HL-60 (cell line): ENCODE results near the gene H1-8.

Experiments used
- DNase-seq, 2 experiments: peaks; one replicate each; pipeline ENCODE4 v3.0.0-alpha.2; 2010 to 2020; ENCODE audit warnings: low read depth in 1 of 2, low spot score in 1 of 2
- H3K27ac ChIP-seq: fragments of 250-450 bp; sonication (Bioruptor Pico); replicated peaks from 2 replicates; pipeline ENCODE4 v1.5.1; 2020; ENCODE audit warnings: mild to moderate bottlenecking, moderate library complexity
- H3K27me3 ChIP-seq: fragments of 250-450 bp; sonication (Bioruptor Pico); 2 replicates; pipeline ENCODE4 v1.5.1; 2021; ENCODE audit warnings: mild to moderate bottlenecking, moderate library complexity; ENCODE audit not compliant: insufficient read depth, poor library complexity, severe bottlenecking
- H3K4me3 ChIP-seq: replicated peaks from 2 replicates; pipeline ENCODE4 v1.5.1; 2011; ENCODE audit warnings: mild to moderate bottlenecking, control low read depth, low read length; ENCODE audit not compliant: insufficient read depth
- CTCF ChIP-seq: IDR thresholded peaks from one replicate; pipeline ENCODE4 v1.5.1; 2011; ENCODE audit warnings: low read length, control low read depth, inconsistent platforms; ENCODE audit not compliant: insufficient read depth
- GABPA ChIP-seq: IDR thresholded peaks from 2 replicates; pipeline ENCODE4 v1.6.1; 2012; ENCODE audit warnings: low read depth
- POLR2AphosphoS5 ChIP-seq: IDR thresholded peaks from 2 replicates; pipeline ENCODE4 v1.6.1; 2012; ENCODE audit warnings: low read depth
- REST ChIP-seq: IDR thresholded peaks from 2 replicates; pipeline ENCODE4 v1.6.1; 2012; ENCODE audit warnings: low read depth; ENCODE audit not compliant: insufficient replicate concordance
- SPI1 ChIP-seq: IDR thresholded peaks from 2 replicates; pipeline ENCODE4 v1.6.1; 2012; ENCODE audit warnings: low read depth, mild to moderate bottlenecking, borderline replicate concordance

Gene H1-8

GRCh38 chr3:129555616-129556357 lies 12.8 kb downstream of the H1-8 start:
- DNase-seq: peak in 1 of 2 experiments; percentile 30
- H3K27ac ChIP-seq: peak overlapping the region; percentile 82

GRCh38 chr3:129556358-129556695 lies 13.4 kb downstream of the H1-8 start:
- Histone ChIP-seq H3K27me3 (no peaks in the 10 kb centered on the region), H3K4me3 (no peak overlapping the region), H3K27ac (no peak overlapping the region)
- TF ChIP-seq SPI1 (no peak), CTCF (no peak), REST (no peak), GABPA (no peak), POLR2AphosphoS5 (no peak)
- no peak for DNase-seq

More at GRCh38 chr3:129555616-129556357, 12.8 kb downstream of the H1-8 start:
- Histone ChIP-seq H3K4me3 (no peak overlapping the region), H3K27me3 (no peaks in the 10 kb centered on the region)
- TF ChIP-seq SPI1: peak; percentile 32; the same call in 1 of the 2 replicates
- no peak for TF ChIP-seq GABPA
- no peak for TF ChIP-seq POLR2AphosphoS5

GRCh38 chr3:129556890-129557547 lies 14.0 kb downstream of the H1-8 start:
- Histone ChIP-seq H3K27me3 (no peaks in the 10 kb centered on the region), H3K27ac (no peak overlapping the region), H3K4me3 (no peak overlapping the region)
- no peak for TF ChIP-seq REST
- TF ChIP-seq GABPA: no peak
- no peak for TF ChIP-seq CTCF
- TF ChIP-seq SPI1: no peak
- TF ChIP-seq POLR2AphosphoS5: no peak; the same call in 1 of the 2 replicates
- no peak for DNase-seq

GRCh38 chr3:129557548-129557894 lies 14.5 kb downstream of the H1-8 start:
- no peak for TF ChIP-seq CTCF
- TF ChIP-seq POLR2AphosphoS5: no peak
- no peak for DNase-seq
- Histone ChIP-seq H3K27me3 (no peaks in the 10 kb centered on the region), H3K4me3 (no peak overlapping the region), H3K27ac (no peak overlapping the region)
